ENCODE results near the gene TMEM59L. TPM values are rescaled to one million over a fixed set of nuclear protein-coding genes. Genes with fewer than 3 reads are reported as not detected.

Gene TMEM59L
- total RNA-seq, 1 experiment from 2014 or later: 2.4 TPM

DNA sequence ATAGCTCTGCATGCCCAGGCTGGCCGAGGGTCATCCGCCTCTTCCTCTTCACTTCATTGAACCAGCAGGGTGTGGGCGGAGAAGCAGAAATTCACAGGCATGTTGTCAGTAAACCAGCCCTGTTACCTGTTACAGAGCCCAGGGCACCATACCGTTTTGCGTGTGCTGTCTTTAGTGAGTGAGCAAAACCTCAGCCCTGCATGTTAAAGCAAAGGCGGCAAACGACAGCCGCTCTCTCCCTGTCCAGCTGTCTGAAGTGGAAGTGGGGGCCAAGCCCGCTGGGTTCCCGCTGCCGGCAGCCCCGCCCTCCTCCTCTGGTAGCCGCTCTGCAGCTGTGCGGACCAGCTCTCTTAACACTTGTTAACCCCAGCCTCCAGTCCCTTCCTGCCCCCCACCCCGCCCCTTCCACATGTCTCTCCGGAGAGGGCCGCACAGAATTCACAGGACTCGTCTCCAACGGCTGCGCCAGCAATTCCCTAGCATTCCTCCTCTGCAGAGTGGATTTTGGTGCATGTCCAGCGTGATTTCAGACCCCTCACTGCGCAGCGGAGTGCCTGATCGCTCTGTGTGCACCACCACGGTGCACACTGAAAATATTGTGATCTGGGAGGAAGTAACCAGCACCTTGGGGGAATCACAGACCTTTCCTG, 36.8 kb downstream of the TMEM59L start:
- POLR2A ChIA-PET: interaction anchor here (0.6 kb wide), 1 partner anchor 29 kb away, joined by 7 read pairs; no protein-coding TSS in a partner anchor
- H3K36me3 ChIP-seq (ENCODE audit: control insufficient read depth, insufficient read depth, low read length): no peaks in the 10 kb centered on the region
- BruUV-seq (replicated peaks): no TSS peak
- TF ChIP-seq SIN3A (IDR thresholded peaks at IDR 0.05; ENCODE audit: borderline replicate concordance, insufficient read depth, low read depth, low read length) (no peak), TCF7L2 (IDR thresholded peaks at IDR 0.05; ENCODE audit: low read depth, low read length) (no peak), POLR2AphosphoS5 (IDR thresholded peaks at IDR 0.05; ENCODE audit: low read depth, low read length) (no peak)
- TF ChIP-seq, protein P1, sequence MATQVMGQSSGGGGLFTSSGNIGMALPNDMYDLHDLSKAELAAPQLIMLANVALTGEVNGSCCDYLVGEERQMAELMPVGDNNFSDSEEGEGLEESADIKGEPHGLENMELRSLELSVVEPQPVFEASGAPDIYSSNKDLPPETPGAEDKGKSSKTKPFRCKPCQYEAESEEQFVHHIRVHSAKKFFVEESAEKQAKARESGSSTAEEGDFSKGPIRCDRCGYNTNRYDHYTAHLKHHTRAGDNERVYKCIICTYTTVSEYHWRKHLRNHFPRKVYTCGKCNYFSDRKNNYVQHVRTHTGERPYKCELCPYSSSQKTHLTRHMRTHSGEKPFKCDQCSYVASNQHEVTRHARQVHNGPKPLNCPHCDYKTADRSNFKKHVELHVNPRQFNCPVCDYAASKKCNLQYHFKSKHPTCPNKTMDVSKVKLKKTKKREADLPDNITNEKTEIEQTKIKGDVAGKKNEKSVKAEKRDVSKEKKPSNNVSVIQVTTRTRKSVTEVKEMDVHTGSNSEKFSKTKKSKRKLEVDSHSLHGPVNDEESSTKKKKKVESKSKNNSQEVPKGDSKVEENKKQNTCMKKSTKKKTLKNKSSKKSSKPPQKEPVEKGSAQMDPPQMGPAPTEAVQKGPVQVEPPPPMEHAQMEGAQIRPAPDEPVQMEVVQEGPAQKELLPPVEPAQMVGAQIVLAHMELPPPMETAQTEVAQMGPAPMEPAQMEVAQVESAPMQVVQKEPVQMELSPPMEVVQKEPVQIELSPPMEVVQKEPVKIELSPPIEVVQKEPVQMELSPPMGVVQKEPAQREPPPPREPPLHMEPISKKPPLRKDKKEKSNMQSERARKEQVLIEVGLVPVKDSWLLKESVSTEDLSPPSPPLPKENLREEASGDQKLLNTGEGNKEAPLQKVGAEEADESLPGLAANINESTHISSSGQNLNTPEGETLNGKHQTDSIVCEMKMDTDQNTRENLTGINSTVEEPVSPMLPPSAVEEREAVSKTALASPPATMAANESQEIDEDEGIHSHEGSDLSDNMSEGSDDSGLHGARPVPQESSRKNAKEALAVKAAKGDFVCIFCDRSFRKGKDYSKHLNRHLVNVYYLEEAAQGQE (IDR thresholded peaks at IDR 0.05; ENCODE audit: insufficient read depth in 1 of 2, low read depth in 2 of 2, low read length in 1 of 2): no peak
- TF ChIP-seq, protein P2, sequence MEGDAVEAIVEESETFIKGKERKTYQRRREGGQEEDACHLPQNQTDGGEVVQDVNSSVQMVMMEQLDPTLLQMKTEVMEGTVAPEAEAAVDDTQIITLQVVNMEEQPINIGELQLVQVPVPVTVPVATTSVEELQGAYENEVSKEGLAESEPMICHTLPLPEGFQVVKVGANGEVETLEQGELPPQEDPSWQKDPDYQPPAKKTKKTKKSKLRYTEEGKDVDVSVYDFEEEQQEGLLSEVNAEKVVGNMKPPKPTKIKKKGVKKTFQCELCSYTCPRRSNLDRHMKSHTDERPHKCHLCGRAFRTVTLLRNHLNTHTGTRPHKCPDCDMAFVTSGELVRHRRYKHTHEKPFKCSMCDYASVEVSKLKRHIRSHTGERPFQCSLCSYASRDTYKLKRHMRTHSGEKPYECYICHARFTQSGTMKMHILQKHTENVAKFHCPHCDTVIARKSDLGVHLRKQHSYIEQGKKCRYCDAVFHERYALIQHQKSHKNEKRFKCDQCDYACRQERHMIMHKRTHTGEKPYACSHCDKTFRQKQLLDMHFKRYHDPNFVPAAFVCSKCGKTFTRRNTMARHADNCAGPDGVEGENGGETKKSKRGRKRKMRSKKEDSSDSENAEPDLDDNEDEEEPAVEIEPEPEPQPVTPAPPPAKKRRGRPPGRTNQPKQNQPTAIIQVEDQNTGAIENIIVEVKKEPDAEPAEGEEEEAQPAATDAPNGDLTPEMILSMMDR (IDR thresholded peaks at IDR 0.05): no peak
- H3K27me3 ChIP-seq (ENCODE audit: control insufficient read depth, insufficient read depth, low read length): no peaks in the 10 kb centered on the region
- in situ Hi-C loops (cut with HindIII; ENCODE audit: low pct_unique_long_range_greater_than_20kb, low sequenced_read_pairs) (no loop called here), intact Hi-C loops (cut with micrococcal nuclease; ENCODE audit: unreplicated experiment) (no loop called here)
- no peaks in the 10 kb centered on the region for H3K9me3 ChIP-seq (ENCODE audit: control insufficient read depth, insufficient read depth, low read depth, low read length)
- DNase-seq (ENCODE audit: low read depth, low spot score) (no peak), ATAC-seq (no peak)
- no peak overlapping the region for H3K4me3 ChIP-seq (ENCODE audit: low read depth in 2 of 2, low read length in 2 of 2)
- CTCF ChIA-PET: interaction anchor here (0.5 kb wide), 1 partner anchor 23 kb away, joined by 6 read pairs; no protein-coding TSS in a partner anchor
- H3K4me1 ChIP-seq (ENCODE audit: control insufficient read depth, insufficient read depth, low read length): no peaks in the 10 kb centered on the region
- no peak overlapping the region for H3K27ac ChIP-seq (ENCODE audit: low read length)

GRCh38 chr19:18650021-18650390, 37.3 kb downstream of the TMEM59L start:
- Histone ChIP-seq H3K27ac (ENCODE audit: low read length) (no peak overlapping the region), H3K9me3 (ENCODE audit: control insufficient read depth, insufficient read depth, low read depth, low read length) (no peaks in the 10 kb centered on the region), H3K36me3 (ENCODE audit: control insufficient read depth, insufficient read depth, low read length) (no peaks in the 10 kb centered on the region), H3K4me1 (ENCODE audit: control insufficient read depth, insufficient read depth, low read length) (no peaks in the 10 kb centered on the region), H3K27me3 (ENCODE audit: control insufficient read depth, insufficient read depth, low read length) (no peaks in the 10 kb centered on the region), H3K4me3 (ENCODE audit: low read depth in 2 of 2, low read length in 2 of 2) (no peak overlapping the region)
- no peak for DNase-seq (ENCODE audit: low read depth, low spot score)
- TF ChIP-seq POLR2AphosphoS5 (IDR thresholded peaks at IDR 0.05; ENCODE audit: low read depth, low read length) (no peak), TCF7L2 (IDR thresholded peaks at IDR 0.05; ENCODE audit: low read depth, low read length) (no peak), SIN3A (IDR thresholded peaks at IDR 0.05; ENCODE audit: borderline replicate concordance, insufficient read depth, low read depth, low read length) (no peak)
- TF ChIP-seq, protein P2 (IDR thresholded peaks at IDR 0.05): no peak
- TF ChIP-seq, protein P1 (IDR thresholded peaks at IDR 0.05; ENCODE audit: insufficient read depth in 1 of 2, low read depth in 2 of 2, low read length in 1 of 2): no peak
- ATAC-seq: no peak
- POLR2A ChIA-PET: no interaction called here
- intact Hi-C loops (cut with micrococcal nuclease; ENCODE audit: unreplicated experiment): no loop called here
- in situ Hi-C loops (cut with HindIII; ENCODE audit: low pct_unique_long_range_greater_than_20kb, low sequenced_read_pairs): no loop called here
- CTCF ChIA-PET: no interaction called here
- BruUV-seq (replicated peaks): no TSS peak

All from Panc1 (cell line).